Measurements from ENCODE around the gene IRF3. TPM values are rescaled to one million over a fixed set of nuclear protein-coding genes. Genes with fewer than 3 reads are reported as not detected.

IRF3 gene
- 125 and 130 TPM in 2 replicates for total RNA-seq (2014; rRNA removed; shearing (Covaris generic))

GRCh38 chr19:49665351-49666119 lies at the start of gene IRF3, which contains the start of gene BCL2L12:
Gene IRF3, minus strand, starts transcription at chr19:49665857. Its CDS starts 1,019 bp downstream, at chr19:49664838.
Gene BCL2L12, plus strand, starts transcription at chr19:49665933. Its CDS starts 760 bp downstream, at chr19:49666693.

GRCh38 chr19:49690656-49691242 lies 25.1 kb upstream of the IRF3 start, which contains the start of gene CPT1C:
Gene CPT1C, plus strand, starts transcription at chr19:49691116. Its CDS starts 1,137 bp downstream, at chr19:49692253.

GRCh38 chr19:49689133-49690078 lies 23.7 kb upstream of the IRF3 start, which contains the start of gene ADM5:
Gene ADM5, plus strand, starts transcription at chr19:49689594. Its CDS starts 244 bp downstream, at chr19:49689838.

GRCh38 chr19:49677231-49677900 lies 11.7 kb upstream of the IRF3 start, which contains the start of gene PRMT1:
Gene PRMT1, plus strand, starts transcription at chr19:49677271. Its CDS starts 10 bp downstream, at chr19:49677281.

GRCh38 chr19:49641688-49642491 lies 23.8 kb downstream of the IRF3 start, which contains the start of gene SCAF1:
Gene SCAF1, plus strand, starts transcription at chr19:49642209. Its CDS starts 2,818 bp downstream, at chr19:49645027.

GRCh38 chr19:49640113-49640898 lies 25.4 kb downstream of the IRF3 start, which contains the start of gene RRAS:
Gene RRAS, minus strand, starts transcription at chr19:49640143. Its CDS starts 45 bp downstream, at chr19:49640098.

Small RNAs within 50 kb of the gene (small RNA-seq; reads per million reads assigned to genes)
- gene MIR5088, result not detected

Other genes with a start within 250 kb of the IRF3 start
- gene PTH2, start 242.4 kb downstream of the IRF3 start, total RNA-seq (2014; rRNA removed; shearing (Covaris generic)), result not detected in 2 replicates
- gene GFY, start 240.5 kb downstream of the IRF3 start, total RNA-seq (2014; rRNA removed; shearing (Covaris generic)), result not detected in 2 replicates
- 0.11 TPM in 1 of 2 replicates, not detected in the other for gene SLC17A7, start 224.3 kb downstream of the IRF3 start, total RNA-seq (2014; rRNA removed; shearing (Covaris generic))
- 266 and 279 TPM in 2 replicates for gene PIH1D1, start 214.0 kb downstream of the IRF3 start, total RNA-seq (2014; rRNA removed; shearing (Covaris generic))
- gene ALDH16A1, start 212.6 kb downstream of the IRF3 start, total RNA-seq (2014; rRNA removed; shearing (Covaris generic)), result 87.2 and 102 TPM in 2 replicates
- gene FLT3LG, start 191.6 kb downstream of the IRF3 start, total RNA-seq (2014; rRNA removed; shearing (Covaris generic)), result 3.3 and 6.1 TPM in 2 replicates
- gene RPL13A, start 178.2 kb downstream of the IRF3 start, total RNA-seq (2014; rRNA removed; shearing (Covaris generic)), result 5,213 and 5,831 TPM in 2 replicates
- 4,349 and 4,396 TPM in 2 replicates for gene RPS11, start 169.4 kb downstream of the IRF3 start, total RNA-seq (2014; rRNA removed; shearing (Covaris generic))
- gene FCGRT, start 153.2 kb downstream of the IRF3 start, total RNA-seq (2014; rRNA removed; shearing (Covaris generic)), result 0.05 TPM in 1 of 2 replicates, not detected in the other
- gene RCN3, start 137.9 kb downstream of the IRF3 start, total RNA-seq (2014; rRNA removed; shearing (Covaris generic)), result 12.7 and 14.9 TPM in 2 replicates
- gene NOSIP, start 85.3 kb downstream of the IRF3 start, total RNA-seq (2014; rRNA removed; shearing (Covaris generic)), result 123 and 143 TPM in 2 replicates
- 0.74 and 2.8 TPM in 2 replicates for gene PRRG2, start 84.5 kb downstream of the IRF3 start, total RNA-seq (2014; rRNA removed; shearing (Covaris generic))
- gene PRR12, start 74.7 kb downstream of the IRF3 start, total RNA-seq (2014; rRNA removed; shearing (Covaris generic)), result 7.6 and 10.9 TPM in 2 replicates
- 21.2 and 28.6 TPM in 2 replicates for gene RRAS, start 25.7 kb downstream of the IRF3 start, total RNA-seq (2014; rRNA removed; shearing (Covaris generic))
- gene SCAF1, start 23.6 kb downstream of the IRF3 start, total RNA-seq (2014; rRNA removed; shearing (Covaris generic)), result 26.2 and 30.6 TPM in 2 replicates
- gene BCL2L12, start 76 bp upstream of the IRF3 start, total RNA-seq (2014; rRNA removed; shearing (Covaris generic)), result 19.4 and 31.5 TPM in 2 replicates
- gene PRMT1, start 11.4 kb upstream of the IRF3 start, total RNA-seq (2014; rRNA removed; shearing (Covaris generic)), result 414 and 437 TPM in 2 replicates
- 10.4 and 11.6 TPM in 2 replicates for gene ADM5, start 23.7 kb upstream of the IRF3 start, total RNA-seq (2014; rRNA removed; shearing (Covaris generic))
- 3.8 and 9.1 TPM in 2 replicates for gene CPT1C, start 25.3 kb upstream of the IRF3 start, total RNA-seq (2014; rRNA removed; shearing (Covaris generic))
- not detected in 2 replicates for gene TSKS, start 97.4 kb upstream of the IRF3 start, total RNA-seq (2014; rRNA removed; shearing (Covaris generic))
- gene AP2A1, start 101.1 kb upstream of the IRF3 start, total RNA-seq (2014; rRNA removed; shearing (Covaris generic)), result 58.6 and 69.9 TPM in 2 replicates
- 96.3 and 103 TPM in 2 replicates for gene FUZ, start 147.4 kb upstream of the IRF3 start, total RNA-seq (2014; rRNA removed; shearing (Covaris generic))
- 24.0 and 24.3 TPM in 2 replicates for gene MED25, start 152.4 kb upstream of the IRF3 start, total RNA-seq (2014; rRNA removed; shearing (Covaris generic))
- 64.6 and 69.0 TPM in 2 replicates for gene PTOV1, start 185.3 kb upstream of the IRF3 start, total RNA-seq (2014; rRNA removed; shearing (Covaris generic))
- 110 and 116 TPM in 2 replicates for gene PNKP, start 201.7 kb upstream of the IRF3 start, total RNA-seq (2014; rRNA removed; shearing (Covaris generic))
- gene AKT1S1, start 211.5 kb upstream of the IRF3 start, total RNA-seq (2014; rRNA removed; shearing (Covaris generic)), result 29.5 and 35.5 TPM in 2 replicates
- gene TBC1D17, start 211.8 kb upstream of the IRF3 start, total RNA-seq (2014; rRNA removed; shearing (Covaris generic)), result 6.7 and 7.5 TPM in 2 replicates
- gene IL4I1, start 231.0 kb upstream of the IRF3 start, total RNA-seq (2014; rRNA removed; shearing (Covaris generic)), result 0.19 TPM in 1 of 2 replicates, not detected in the other

Data from A375 (cell line).